Measurements from ENCODE around the gene EIF3A.

- no peak for TF ChIP-seq POLR2A (IDR thresholded peaks at IDR 0.05)
- TF ChIP-seq, protein P1, sequence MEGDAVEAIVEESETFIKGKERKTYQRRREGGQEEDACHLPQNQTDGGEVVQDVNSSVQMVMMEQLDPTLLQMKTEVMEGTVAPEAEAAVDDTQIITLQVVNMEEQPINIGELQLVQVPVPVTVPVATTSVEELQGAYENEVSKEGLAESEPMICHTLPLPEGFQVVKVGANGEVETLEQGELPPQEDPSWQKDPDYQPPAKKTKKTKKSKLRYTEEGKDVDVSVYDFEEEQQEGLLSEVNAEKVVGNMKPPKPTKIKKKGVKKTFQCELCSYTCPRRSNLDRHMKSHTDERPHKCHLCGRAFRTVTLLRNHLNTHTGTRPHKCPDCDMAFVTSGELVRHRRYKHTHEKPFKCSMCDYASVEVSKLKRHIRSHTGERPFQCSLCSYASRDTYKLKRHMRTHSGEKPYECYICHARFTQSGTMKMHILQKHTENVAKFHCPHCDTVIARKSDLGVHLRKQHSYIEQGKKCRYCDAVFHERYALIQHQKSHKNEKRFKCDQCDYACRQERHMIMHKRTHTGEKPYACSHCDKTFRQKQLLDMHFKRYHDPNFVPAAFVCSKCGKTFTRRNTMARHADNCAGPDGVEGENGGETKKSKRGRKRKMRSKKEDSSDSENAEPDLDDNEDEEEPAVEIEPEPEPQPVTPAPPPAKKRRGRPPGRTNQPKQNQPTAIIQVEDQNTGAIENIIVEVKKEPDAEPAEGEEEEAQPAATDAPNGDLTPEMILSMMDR (IDR thresholded peaks at IDR 0.05) = no peak
These were observed 57.1 kb downstream of the EIF3A start for GRCh38 chr10:119023553-119023868.
